ENCODE data around the gene CFAP141.

CFAP141 gene

DNA sequence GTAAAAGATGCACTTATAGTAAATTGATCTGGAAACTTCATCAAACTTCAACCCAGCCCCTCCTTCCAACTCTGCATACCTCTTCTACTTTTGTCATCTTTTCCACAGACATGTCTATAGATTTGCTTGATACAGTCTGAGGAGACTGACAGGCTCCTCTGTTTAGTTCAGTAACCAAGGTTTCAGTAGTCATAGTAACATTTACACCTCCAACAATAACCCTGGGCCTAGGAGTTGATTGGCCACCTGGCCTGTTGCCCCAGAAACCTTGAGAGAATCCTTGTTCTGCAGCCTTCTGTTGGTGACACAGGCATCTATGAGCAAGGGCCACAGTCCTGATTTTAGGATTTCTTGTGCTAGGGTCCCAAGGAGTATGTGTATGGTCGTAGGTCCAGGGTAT is at the start of gene CFAP141:
Gene CFAP141, minus strand, starts transcription at position 138 of the 400 bp plus-strand sequence. Its CDS starts 26 bp downstream, at position 112.
- no peak within 1 kb of the TSS for H3K9ac ChIP-seq (ENCODE audit: insufficient read length, low read depth)
- no peaks in the 10 kb centered on the region for H3K27me3 ChIP-seq (ENCODE audit: insufficient read depth, insufficient read length)
- H3K4me3 ChIP-seq (ENCODE audit: insufficient read length, low read depth) = no peak within 1 kb of the TSS
- TF ChIP-seq YY1 (IDR thresholded peaks at IDR 0.05; ENCODE audit: insufficient read depth, insufficient read length) (no peak), SUZ12 (IDR thresholded peaks at IDR 0.05; ENCODE audit: extremely low read depth, insufficient read depth, insufficient read length) (no peak), ZNF274 (IDR thresholded peaks at IDR 0.05; ENCODE audit: low read depth, low read length) (no peak)
- H3K4me1 ChIP-seq (ENCODE audit: insufficient read depth, insufficient read length) = no peaks in the 10 kb centered on the region
- peaks cover 60% of the 10 kb centered on the region for H3K36me3 ChIP-seq (ENCODE audit: insufficient read depth, insufficient read length, low read length)
- DNase-seq (ENCODE audit: low read depth, low spot score) = no peak
- no peaks in the 10 kb centered on the region for H3K9me3 ChIP-seq (ENCODE audit: insufficient read depth, low read length)

DNA sequence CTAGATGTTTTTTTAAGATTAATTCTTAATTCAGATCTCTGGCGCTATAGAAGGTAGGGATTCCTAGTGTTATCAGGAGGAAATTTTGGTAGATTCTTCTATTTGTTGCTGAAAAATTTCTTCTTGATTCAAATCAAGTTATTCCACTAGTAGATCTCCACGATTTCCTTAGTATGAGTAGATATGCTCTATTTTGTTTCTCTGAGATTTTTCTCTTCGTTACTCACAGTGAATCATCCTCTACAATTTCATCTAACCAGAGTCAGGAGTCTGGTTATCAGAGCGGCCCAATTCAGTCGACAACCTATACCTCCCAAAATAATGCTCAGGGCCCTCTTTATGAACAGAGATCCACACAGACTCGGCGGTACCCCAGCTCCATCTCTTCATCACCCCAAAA is 47.5 kb upstream of the CFAP141 start:
- Histone ChIP-seq H3K4me3 (ENCODE audit: insufficient read length, low read depth) (no peak overlapping the region), H3K36me3 (ENCODE audit: insufficient read depth, insufficient read length, low read length) (peaks cover 95% of the 10 kb centered on the region), H3K4me1 (ENCODE audit: insufficient read depth, insufficient read length) (no peaks in the 10 kb centered on the region), H3K9me3 (ENCODE audit: insufficient read depth, low read length) (no peaks in the 10 kb centered on the region), H3K9ac (ENCODE audit: insufficient read length, low read depth) (no peak overlapping the region), H3K27me3 (ENCODE audit: insufficient read depth, insufficient read length) (no peaks in the 10 kb centered on the region)
- DNase-seq (ENCODE audit: low read depth, low spot score) = no peak
- TF ChIP-seq SUZ12 (IDR thresholded peaks at IDR 0.05; ENCODE audit: extremely low read depth, insufficient read depth, insufficient read length) (no peak), ZNF274 (IDR thresholded peaks at IDR 0.05; ENCODE audit: low read depth, low read length) (no peak), YY1 (IDR thresholded peaks at IDR 0.05; ENCODE audit: insufficient read depth, insufficient read length) (no peak)

DNA sequence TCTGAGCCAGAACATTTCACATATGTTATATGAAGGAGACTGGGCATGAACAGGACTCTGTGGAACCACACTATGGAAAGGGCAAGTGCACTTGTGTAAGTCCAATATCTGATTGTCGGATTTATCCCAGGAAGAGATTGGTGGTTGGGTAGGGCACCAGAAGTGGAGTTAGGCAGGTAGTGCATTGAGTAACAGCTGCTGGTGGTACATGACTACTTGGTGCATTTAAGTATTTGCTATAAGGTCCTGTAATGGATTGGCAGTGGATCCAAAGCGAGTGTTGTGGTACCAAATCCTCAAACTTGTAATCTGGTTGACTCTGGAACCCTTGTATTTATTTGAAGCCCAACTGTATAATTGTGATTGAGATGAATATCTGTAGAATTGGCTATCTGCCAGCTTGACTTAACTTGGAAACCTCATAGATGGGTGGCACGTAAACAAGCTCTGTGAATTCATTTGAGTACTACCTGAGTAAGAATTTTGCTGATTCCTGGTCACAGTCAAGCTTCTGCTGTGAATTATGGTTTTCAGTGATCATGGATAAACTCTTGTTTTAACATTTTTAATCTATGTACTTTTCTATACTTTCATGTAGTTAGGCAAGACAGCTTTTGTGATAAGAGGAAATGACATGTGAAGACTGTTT is 35.7 kb upstream of the CFAP141 start:
- H3K36me3 ChIP-seq (ENCODE audit: insufficient read depth, insufficient read length, low read length) = peaks cover 92% of the 10 kb centered on the region
- no peak for DNase-seq (ENCODE audit: low read depth, low spot score)
- no peaks in the 10 kb centered on the region for H3K27me3 ChIP-seq (ENCODE audit: insufficient read depth, insufficient read length)
- H3K9ac ChIP-seq (ENCODE audit: insufficient read length, low read depth) = no peak overlapping the region
- H3K4me3 ChIP-seq (ENCODE audit: insufficient read length, low read depth) = no peak overlapping the region
- no peaks in the 10 kb centered on the region for H3K9me3 ChIP-seq (ENCODE audit: insufficient read depth, low read length)
- no peaks in the 10 kb centered on the region for H3K4me1 ChIP-seq (ENCODE audit: insufficient read depth, insufficient read length)
- TF ChIP-seq SUZ12 (IDR thresholded peaks at IDR 0.05; ENCODE audit: extremely low read depth, insufficient read depth, insufficient read length) (no peak), ZNF274 (IDR thresholded peaks at IDR 0.05; ENCODE audit: low read depth, low read length) (no peak), YY1 (IDR thresholded peaks at IDR 0.05; ENCODE audit: insufficient read depth, insufficient read length) (no peak)

DNA sequence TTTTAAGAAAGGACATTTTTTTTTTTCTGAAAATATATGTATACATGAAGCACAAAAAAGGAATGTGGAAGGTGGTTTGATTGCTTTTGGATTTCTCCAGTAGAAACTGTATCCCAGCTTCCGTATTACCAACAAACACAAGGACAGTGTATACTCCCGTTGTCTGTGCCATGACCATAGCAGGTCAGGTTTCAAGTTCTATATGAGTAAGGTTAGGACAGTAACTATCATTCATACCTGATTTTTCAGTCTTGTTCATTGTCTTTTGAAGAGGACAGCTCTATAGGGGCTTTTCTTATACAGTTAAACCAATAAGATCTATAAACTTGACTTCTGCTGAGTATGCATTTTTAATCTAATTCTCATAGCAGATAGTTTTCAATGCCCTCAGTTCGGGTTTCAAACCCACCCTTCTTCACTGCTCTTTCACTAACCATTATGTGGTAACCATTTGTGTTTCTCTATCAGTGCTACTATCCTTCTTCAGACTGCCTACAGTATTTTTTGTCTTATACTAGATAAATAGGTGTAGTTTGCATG is 34.2 kb upstream of the CFAP141 start:
- H3K36me3 ChIP-seq (ENCODE audit: insufficient read depth, insufficient read length, low read length) = peaks cover 93% of the 10 kb centered on the region
- no peaks in the 10 kb centered on the region for H3K9me3 ChIP-seq (ENCODE audit: insufficient read depth, low read length)
- DNase-seq (ENCODE audit: low read depth, low spot score) = no peak
- H3K9ac ChIP-seq (ENCODE audit: insufficient read length, low read depth) = no peak overlapping the region
- TF ChIP-seq ZNF274 (IDR thresholded peaks at IDR 0.05; ENCODE audit: low read depth, low read length) (no peak), YY1 (IDR thresholded peaks at IDR 0.05; ENCODE audit: insufficient read depth, insufficient read length) (no peak), SUZ12 (IDR thresholded peaks at IDR 0.05; ENCODE audit: extremely low read depth, insufficient read depth, insufficient read length) (no peak)
- H3K4me3 ChIP-seq (ENCODE audit: insufficient read length, low read depth) = no peak overlapping the region
- no peaks in the 10 kb centered on the region for H3K27me3 ChIP-seq (ENCODE audit: insufficient read depth, insufficient read length)
- no peaks in the 10 kb centered on the region for H3K4me1 ChIP-seq (ENCODE audit: insufficient read depth, insufficient read length)

DNA sequence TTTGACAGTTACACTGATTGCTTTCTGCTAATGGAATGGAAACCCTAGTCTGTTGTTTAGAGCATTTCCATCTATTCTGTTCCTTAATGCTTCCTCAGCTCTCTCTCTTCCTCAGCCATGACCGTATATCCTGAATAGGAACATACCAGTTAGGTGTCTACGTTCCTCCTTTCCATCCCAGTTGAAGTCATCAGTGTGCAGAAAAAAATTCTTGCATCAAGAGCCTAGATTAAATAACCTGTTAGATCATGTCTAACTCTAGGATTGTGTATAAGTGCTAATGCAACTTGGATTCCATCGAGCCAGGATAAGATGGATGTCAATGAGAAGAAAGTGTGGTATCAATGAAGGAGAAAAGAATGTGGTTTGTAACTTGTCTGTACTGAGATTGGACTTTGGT is 33.4 kb upstream of the CFAP141 start:
- DNase-seq (ENCODE audit: low read depth, low spot score) = no peak
- Histone ChIP-seq H3K27me3 (ENCODE audit: insufficient read depth, insufficient read length) (no peaks in the 10 kb centered on the region), H3K36me3 (ENCODE audit: insufficient read depth, insufficient read length, low read length) (peaks cover 93% of the 10 kb centered on the region), H3K4me3 (ENCODE audit: insufficient read length, low read depth) (no peak overlapping the region), H3K4me1 (ENCODE audit: insufficient read depth, insufficient read length) (no peaks in the 10 kb centered on the region), H3K9me3 (ENCODE audit: insufficient read depth, low read length) (no peaks in the 10 kb centered on the region), H3K9ac (ENCODE audit: insufficient read length, low read depth) (no peak overlapping the region)
- TF ChIP-seq SUZ12 (IDR thresholded peaks at IDR 0.05; ENCODE audit: extremely low read depth, insufficient read depth, insufficient read length) = no peak
- no peak for TF ChIP-seq YY1 (IDR thresholded peaks at IDR 0.05; ENCODE audit: insufficient read depth, insufficient read length)
- no peak for TF ChIP-seq ZNF274 (IDR thresholded peaks at IDR 0.05; ENCODE audit: low read depth, low read length)

DNA sequence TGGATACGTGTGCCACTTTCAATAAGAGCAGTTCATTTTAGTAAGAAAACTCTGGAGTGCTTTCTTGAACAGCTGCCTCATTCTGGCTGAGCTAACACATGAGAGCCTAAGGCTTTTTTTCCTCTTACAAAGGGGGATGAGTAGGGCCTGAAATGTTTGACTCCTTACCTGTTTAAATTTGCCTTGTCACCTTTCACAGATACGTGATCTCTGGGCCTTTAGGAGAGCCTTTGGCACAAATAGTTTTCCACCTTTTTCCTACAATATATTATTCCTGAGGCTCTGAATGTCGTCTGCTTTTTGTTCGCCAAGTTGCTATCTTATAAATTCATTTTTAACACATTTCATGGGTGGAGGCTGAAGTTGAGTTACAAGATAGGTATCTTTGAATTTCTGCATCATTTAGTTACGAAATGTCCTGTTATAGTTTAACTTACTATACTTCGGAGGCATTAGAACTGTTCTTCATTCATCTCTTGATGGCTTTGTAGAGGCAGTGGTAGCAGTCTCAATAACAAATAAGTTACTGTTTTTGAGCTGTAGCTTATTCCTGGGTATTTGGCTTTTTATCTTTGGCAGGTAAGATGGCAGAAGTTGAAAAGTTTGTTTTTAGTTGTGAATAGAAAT is 31.9 kb upstream of the CFAP141 start:
- TF ChIP-seq SUZ12 (IDR thresholded peaks at IDR 0.05; ENCODE audit: extremely low read depth, insufficient read depth, insufficient read length) = no peak
- TF ChIP-seq ZNF274 (IDR thresholded peaks at IDR 0.05; ENCODE audit: low read depth, low read length) = no peak
- TF ChIP-seq YY1 (IDR thresholded peaks at IDR 0.05; ENCODE audit: insufficient read depth, insufficient read length) = no peak
- DNase-seq (ENCODE audit: low read depth, low spot score) = no peak
- H3K9ac ChIP-seq (ENCODE audit: insufficient read length, low read depth) = no peak overlapping the region
- H3K4me3 ChIP-seq (ENCODE audit: insufficient read length, low read depth) = no peak overlapping the region
- peaks cover 89% of the 10 kb centered on the region for H3K36me3 ChIP-seq (ENCODE audit: insufficient read depth, insufficient read length, low read length)
- H3K9me3 ChIP-seq (ENCODE audit: insufficient read depth, low read length) = no peaks in the 10 kb centered on the region
- no peaks in the 10 kb centered on the region for H3K4me1 ChIP-seq (ENCODE audit: insufficient read depth, insufficient read length)
- H3K27me3 ChIP-seq (ENCODE audit: insufficient read depth, insufficient read length) = no peaks in the 10 kb centered on the region

DNA sequence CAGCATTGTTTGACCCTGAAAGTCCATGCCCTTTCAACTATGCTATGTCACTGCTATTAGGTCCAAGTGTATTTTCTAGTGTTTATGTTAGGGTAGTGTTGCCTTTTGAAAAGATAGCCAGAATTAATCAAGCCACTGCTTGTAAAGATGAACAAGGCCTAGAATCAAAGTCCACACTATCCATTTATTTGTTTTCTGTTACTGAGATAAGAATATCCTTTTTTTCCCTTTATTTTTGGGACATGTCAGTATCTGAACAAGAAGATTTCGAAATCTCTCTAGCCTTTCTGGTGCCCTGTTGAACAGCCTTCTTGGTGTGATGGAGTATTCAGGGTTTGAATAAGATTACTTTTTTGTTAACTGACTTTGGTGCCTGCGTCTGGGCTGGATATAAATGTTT is 31.3 kb upstream of the CFAP141 start:
- Histone ChIP-seq H3K4me3 (ENCODE audit: insufficient read length, low read depth) (no peak overlapping the region), H3K36me3 (ENCODE audit: insufficient read depth, insufficient read length, low read length) (peaks cover 87% of the 10 kb centered on the region), H3K9ac (ENCODE audit: insufficient read length, low read depth) (no peak overlapping the region), H3K9me3 (ENCODE audit: insufficient read depth, low read length) (no peaks in the 10 kb centered on the region), H3K4me1 (ENCODE audit: insufficient read depth, insufficient read length) (no peaks in the 10 kb centered on the region), H3K27me3 (ENCODE audit: insufficient read depth, insufficient read length) (no peaks in the 10 kb centered on the region)
- no peak for DNase-seq (ENCODE audit: low read depth, low spot score)
- TF ChIP-seq SUZ12 (IDR thresholded peaks at IDR 0.05; ENCODE audit: extremely low read depth, insufficient read depth, insufficient read length) (no peak), ZNF274 (IDR thresholded peaks at IDR 0.05; ENCODE audit: low read depth, low read length) (no peak), YY1 (IDR thresholded peaks at IDR 0.05; ENCODE audit: insufficient read depth, insufficient read length) (no peak)
